ENCODE measurements around the gene YTHDF1. TPM values are rescaled to one million over a fixed set of nuclear protein-coding genes. Genes with fewer than 3 reads are reported as not detected.

Gene YTHDF1
- total RNA-seq, 1 donor from 2014 or later, result 41.3 TPM

DNA sequence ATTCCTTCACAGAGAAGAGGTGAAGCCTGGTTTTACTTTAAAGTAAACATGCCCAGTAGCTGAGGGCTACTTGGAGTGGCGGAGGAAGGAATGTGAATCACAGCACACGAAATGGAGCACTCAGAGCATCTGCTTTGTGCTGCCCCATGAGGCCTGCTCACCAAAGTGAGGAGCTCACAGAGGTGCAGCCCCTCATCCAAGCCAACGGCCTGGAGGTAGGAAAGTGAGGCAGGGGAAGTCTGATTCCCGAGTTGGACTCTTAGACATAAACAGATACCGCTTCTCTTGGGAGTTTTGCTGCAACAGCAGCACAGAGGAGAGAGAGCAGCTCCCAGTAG is 3.6 kb downstream of the YTHDF1 start:
- intact Hi-C loops (cut with micrococcal nuclease), result no loop called here

- intact Hi-C loops (cut with micrococcal nuclease), result no loop called here
Observed at GRCh38 chr20:63210011-63210605, 5.8 kb downstream of the YTHDF1 start.

- intact Hi-C loops (cut with micrococcal nuclease), result no loop called here
Observed at GRCh38 chr20:63208346-63208909, 7.5 kb downstream of the YTHDF1 start.

GRCh38 chr20:63206878-63207277 is 9.1 kb downstream of the YTHDF1 start:
- intact Hi-C loops (cut with micrococcal nuclease), result no loop called here

DNA sequence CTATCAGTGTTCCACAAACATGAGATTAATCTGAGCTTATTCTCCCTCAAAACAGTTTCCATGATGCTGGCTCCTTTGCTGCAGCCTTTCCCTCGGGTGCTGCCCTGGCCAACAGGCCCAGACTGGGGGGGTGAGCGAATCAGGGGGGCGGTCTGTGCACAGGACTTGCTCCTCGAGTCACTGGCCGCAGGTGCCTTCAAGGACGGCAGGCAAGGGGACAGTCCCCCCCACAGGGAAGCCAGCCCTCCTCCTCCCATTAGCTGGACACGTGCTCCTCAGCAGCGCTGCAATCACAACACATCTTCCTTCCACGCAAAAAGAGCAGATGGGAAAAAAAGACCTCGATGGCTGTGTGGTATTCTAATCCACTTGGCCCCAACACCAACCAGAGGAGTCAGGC is 10.0 kb downstream of the YTHDF1 start:
- intact Hi-C loops (cut with micrococcal nuclease), result no loop called here

DNA sequence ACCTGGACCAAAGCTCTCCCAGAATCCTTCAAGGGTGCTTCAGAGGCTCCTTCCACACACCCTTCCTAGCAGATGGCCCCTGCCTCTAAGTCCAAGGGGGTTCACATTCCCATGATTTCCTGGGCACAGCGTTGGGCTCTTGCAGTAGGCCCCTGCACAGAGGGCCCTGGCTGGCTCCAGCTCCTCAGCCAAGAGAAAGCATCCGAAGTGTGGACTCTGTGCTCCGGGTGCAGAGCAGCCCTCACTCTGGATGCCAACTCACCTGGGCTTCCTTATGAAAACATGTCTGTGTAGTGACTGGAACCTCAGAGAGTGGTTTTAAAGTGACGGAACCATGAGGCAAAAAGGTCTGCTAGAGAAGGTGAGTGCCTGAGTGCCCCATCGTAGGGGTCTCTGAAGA is 11.6 kb downstream of the YTHDF1 start:
- intact Hi-C loops (cut with micrococcal nuclease), result no loop called here

DNA sequence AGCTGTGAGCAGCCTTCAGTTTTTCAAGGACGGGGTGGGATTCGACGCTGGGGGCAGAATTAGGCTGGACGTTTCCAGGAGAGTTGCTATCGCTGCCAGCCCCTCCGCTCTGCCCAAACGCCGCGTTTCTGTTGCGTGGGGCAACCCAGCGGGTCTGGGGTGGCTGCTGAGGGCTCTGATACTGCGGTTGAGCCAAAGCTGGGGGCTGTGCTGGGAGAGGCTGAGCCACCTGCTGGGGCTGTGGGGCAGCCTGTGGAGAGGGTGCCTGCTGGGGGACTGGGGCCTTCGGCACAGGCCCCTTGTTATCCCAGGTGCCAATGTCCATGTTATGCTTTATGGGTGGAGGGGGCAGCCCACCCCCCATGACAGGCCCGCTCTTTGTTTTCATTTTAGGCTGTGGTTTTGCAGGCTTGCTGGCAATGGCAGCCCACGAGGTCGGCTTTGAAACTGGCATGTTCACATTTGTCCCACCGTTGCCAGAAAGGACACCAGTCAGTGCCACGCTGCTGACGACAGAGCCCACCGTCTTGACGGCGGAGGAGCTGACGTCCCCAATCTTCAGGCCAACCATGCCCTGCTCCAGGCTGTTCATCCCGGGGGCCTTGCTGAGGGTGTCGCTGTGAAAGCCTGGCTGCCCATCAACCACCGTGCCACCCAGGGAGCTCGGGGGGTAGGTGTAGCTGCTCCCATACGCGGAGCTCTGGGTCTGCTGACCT is 13.0 kb downstream of the YTHDF1 start:
- intact Hi-C loops (cut with micrococcal nuclease), result no loop called here

- intact Hi-C loops (cut with micrococcal nuclease), result no loop called here
Observed at GRCh38 chr20:63202021-63202420, 13.9 kb downstream of the YTHDF1 start.

- intact Hi-C loops (cut with micrococcal nuclease), result no loop called here
Observed at GRCh38 chr20:63198606-63199005, 17.3 kb downstream of the YTHDF1 start.

DNA sequence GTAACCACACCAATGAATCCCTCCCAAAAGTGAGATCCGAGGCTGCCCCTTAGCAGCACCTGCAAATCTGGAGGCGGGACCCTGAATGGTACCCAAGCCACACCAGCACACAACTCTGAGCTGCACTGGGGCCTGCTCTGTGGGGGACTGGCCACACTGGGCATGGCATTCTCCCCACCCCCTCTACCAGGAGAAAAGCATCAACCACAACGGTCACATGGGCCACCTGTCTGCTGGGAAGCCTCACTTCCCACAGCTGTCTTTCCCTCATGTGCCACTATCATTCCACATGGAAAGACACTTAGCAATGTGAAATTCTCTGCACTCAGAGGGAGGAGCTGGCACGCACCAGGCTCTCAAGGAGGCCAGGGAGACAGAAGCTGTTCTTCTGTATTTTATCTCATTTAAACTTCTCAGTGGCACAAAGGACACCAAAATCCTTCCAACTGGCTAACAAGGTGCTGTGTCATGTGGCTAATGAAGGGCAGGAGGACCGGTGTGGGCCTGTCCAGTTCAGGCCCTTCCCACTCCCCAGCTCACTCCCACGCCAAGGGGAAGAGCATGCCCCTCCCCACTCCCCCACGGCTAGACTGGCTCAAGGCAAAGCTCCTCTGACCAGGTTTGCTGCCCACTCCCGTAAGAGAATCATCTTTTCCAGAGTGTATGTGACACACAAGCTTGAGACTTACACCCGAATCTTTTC is 19.0 kb downstream of the YTHDF1 start:
- intact Hi-C loops (cut with micrococcal nuclease), result no loop called here

DNA sequence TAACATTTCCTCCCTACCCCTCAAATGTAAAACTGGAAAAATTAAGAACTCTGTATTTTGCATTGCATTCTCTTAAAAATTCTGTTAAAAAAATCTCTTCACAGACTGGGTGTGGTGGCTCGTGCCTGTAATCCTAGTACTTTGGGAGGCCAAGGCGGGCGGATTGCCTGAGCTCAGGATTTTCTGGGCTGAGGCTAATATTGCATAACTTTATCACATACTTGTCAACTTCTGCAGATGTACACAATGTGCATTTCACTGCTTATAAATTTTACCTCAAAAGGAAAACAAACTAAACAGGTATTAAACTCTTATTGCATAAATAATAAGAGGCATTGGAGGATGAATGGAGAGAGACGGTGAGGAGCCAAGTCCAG is 21.1 kb downstream of the YTHDF1 start:
- intact Hi-C loops (cut with micrococcal nuclease), result no loop called here

- intact Hi-C loops (cut with micrococcal nuclease), result no loop called here
Observed at GRCh38 chr20:63194007-63194796, 21.7 kb downstream of the YTHDF1 start.

- intact Hi-C loops (cut with micrococcal nuclease), result no loop called here
Observed at GRCh38 chr20:63192721-63193120, 23.2 kb downstream of the YTHDF1 start.

- intact Hi-C loops (cut with micrococcal nuclease), result no loop called here
Observed at GRCh38 chr20:63191400-63191799, 24.5 kb downstream of the YTHDF1 start.

- intact Hi-C loops (cut with micrococcal nuclease), result no loop called here
Observed at GRCh38 chr20:63190828-63191227, 25.1 kb downstream of the YTHDF1 start.

GRCh38 chr20:63189846-63190559 is 25.9 kb downstream of the YTHDF1 start:
- intact Hi-C loops (cut with micrococcal nuclease), result no loop called here

GRCh38 chr20:63189322-63189642 is 26.6 kb downstream of the YTHDF1 start:
- intact Hi-C loops (cut with micrococcal nuclease), result no loop called here

DNA sequence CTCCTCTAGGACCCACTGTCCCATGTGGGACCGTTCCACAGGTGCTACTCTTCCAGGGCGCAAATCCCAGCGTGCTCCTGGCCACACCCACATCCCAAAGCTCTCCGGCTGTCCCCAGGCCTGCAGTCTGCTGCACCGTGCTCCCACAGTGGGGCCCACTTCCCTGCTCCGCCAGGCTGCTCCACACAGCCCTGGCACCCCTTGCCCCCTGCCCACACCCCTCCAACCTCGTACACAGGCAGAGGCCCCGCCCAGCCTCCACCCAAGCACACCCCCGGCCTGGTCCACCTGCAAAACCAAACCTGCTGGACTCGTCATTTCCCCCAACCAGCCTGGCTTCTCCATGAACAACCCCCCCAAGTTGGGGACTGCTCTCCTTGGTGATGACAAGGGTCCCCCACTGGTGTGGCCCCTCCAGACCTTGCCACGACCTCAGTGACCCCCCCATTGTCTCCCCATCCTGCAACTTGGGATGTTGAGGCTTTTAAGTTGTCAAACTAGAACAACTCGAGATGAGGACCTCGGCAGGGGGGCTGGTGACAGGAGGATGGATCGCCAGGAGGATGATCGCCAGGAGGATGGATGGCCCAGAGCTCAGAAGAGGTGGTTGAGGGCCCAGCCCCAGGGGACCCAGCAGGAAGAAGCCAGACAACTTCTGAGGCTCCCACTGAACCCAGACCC is 27.1 kb downstream of the YTHDF1 start:
- intact Hi-C loops (cut with micrococcal nuclease), result no loop called here

DNA sequence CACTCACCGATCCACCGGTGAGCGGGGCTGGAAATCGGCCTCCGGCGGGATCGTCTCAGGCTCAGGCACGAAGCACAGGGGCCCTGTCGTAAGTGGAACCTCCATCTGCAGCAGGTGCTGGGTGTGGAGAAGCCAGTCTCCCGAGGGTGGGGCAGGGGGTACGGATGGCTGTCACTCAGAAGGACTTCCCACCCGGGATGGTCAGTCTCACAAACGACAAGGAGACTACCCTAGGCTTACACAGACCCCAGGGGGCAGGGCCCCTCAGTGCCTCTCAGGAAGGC is 27.8 kb downstream of the YTHDF1 start:
- intact Hi-C loops (cut with micrococcal nuclease), result no loop called here

- intact Hi-C loops (cut with micrococcal nuclease), result no loop called here
Observed at GRCh38 chr20:63187338-63188158, 28.4 kb downstream of the YTHDF1 start.

Measured in T-helper 1 cell treated with Interleukin-12 subunit alpha and Interleukin-12 subunit beta and Interleukin-4 antibody, amounts not matched to agents 30 ng/mL and 1 ng/mL, for 36 hours (primary cell).